ENCODE results near the gene KIF6. TPM values are rescaled to one million over a fixed set of nuclear protein-coding genes. Genes with fewer than 3 reads are reported as not detected.

Gene KIF6
- total and polyA plus RNA-seq, 4 donors: 1.1 to 7.8 (median 4.5) TPM

- Histone ChIP-seq H3K4me1 (ENCODE audit: control insufficient read depth in 5 of 5, insufficient read depth in 5 of 5, low read length in 5 of 5) (no peaks in the 10 kb centered on the region), H3K4me3 (no peak overlapping the region), H3K9ac (ENCODE audit: insufficient read depth in 1 of 2, low read length in 2 of 2) (no peak overlapping the region), H3K27me3 (ENCODE audit: control insufficient read depth in 3 of 3, insufficient read depth in 3 of 3, low read length in 2 of 3) (no peaks in the 10 kb centered on the region), H3K9me3 (ENCODE audit: control insufficient read depth in 4 of 4, insufficient read depth in 3 of 4, low read length in 3 of 4) (no peaks in the 10 kb centered on the region), H3K36me3 (ENCODE audit: control insufficient read depth in 4 of 4, insufficient read depth in 4 of 4, low read length in 4 of 4) (no peaks in the 10 kb centered on the region), H3K27ac (ENCODE audit: low read depth in 1 of 2, low read length in 1 of 2) (no peak overlapping the region)
- WGBS, 2 donors: 74 to 93% methylated on average over 2 of the region's 2 CpGs
- TF ChIP-seq CTCF (IDR thresholded peaks at IDR 0.05; ENCODE audit: control extremely low read depth, extremely low read depth): no peak
- no peak for ATAC-seq (ENCODE audit: insufficient read depth, low FRiP score)
- DNase-seq: no peak
Observed at GRCh38 chr6:39453956-39454524, 271.2 kb downstream of the KIF6 start.

- Histone ChIP-seq H3K27me3 (ENCODE audit: control insufficient read depth in 3 of 3, insufficient read depth in 3 of 3, low read length in 2 of 3) (no peaks in the 10 kb centered on the region), H3K36me3 (ENCODE audit: control insufficient read depth in 4 of 4, insufficient read depth in 4 of 4, low read length in 4 of 4) (no peaks in the 10 kb centered on the region), H3K4me3 (no peak overlapping the region), H3K9me3 (ENCODE audit: control insufficient read depth in 4 of 4, insufficient read depth in 3 of 4, low read length in 3 of 4) (no peaks in the 10 kb centered on the region), H3K27ac (ENCODE audit: low read depth in 1 of 2, low read length in 1 of 2) (no peak overlapping the region), H3K4me1 (ENCODE audit: control insufficient read depth in 5 of 5, insufficient read depth in 5 of 5, low read length in 5 of 5) (no peaks in the 10 kb centered on the region), H3K9ac (ENCODE audit: insufficient read depth in 1 of 2, low read length in 2 of 2) (no peak overlapping the region)
- DNase-seq: peak in 1 of 3 donors; percentile 44
- no peak for TF ChIP-seq CTCF (IDR thresholded peaks at IDR 0.05; ENCODE audit: control extremely low read depth, extremely low read depth)
- 63 to 83% methylated on average over 5 of the region's 5 CpGs for WGBS, 2 donors
- ATAC-seq (ENCODE audit: insufficient read depth, low FRiP score): no peak
Observed at GRCh38 chr6:39453241-39453640, 272.0 kb downstream of the KIF6 start.

DNA sequence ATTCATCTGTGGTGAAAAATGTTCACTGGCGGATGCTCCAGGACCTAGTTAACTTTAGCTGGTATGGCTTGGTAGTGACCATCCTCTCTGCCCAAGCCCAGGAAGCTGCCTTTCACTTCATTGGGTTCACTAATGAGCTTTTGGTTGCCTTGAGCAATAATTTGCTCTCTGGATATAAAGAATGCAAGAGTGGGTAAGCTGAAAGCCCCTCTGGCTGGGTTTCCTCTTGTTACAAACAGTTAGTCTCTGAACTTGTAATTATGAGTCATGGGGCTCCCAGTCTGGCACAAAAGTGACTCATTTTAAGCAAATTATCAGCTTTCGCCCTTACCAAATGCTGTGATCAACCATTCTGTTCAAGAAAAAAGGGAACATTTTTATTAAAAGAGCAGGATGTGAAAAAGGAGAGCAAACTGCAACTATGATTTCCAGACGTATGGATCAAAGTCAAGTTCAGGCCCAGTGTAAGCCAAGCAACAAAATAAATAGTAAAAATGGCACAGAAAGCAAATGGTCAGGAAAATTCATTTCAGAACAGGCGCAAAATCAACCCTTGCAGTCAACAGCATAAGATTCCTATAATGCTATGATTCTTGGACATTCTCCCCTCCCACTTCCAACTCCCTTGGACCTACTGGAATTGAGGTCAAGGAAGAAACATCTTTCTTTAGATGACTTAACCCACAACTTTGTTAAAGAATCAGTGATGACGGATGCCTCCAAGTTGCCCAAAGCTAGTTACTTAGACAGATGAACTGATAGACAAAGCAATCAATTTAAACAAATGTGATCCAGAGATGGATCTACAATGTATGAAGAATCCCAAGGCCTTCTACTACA is 272.7 kb downstream of the KIF6 start:
- ATAC-seq (ENCODE audit: insufficient read depth, low FRiP score) (no peak), DNase-seq (no peak)
- Histone ChIP-seq H3K9me3 (ENCODE audit: control insufficient read depth in 4 of 4, insufficient read depth in 3 of 4, low read length in 3 of 4) (no peaks in the 10 kb centered on the region), H3K9ac (ENCODE audit: insufficient read depth in 1 of 2, low read length in 2 of 2) (no peak overlapping the region), H3K27me3 (ENCODE audit: control insufficient read depth in 3 of 3, insufficient read depth in 3 of 3, low read length in 2 of 3) (no peaks in the 10 kb centered on the region), H3K36me3 (ENCODE audit: control insufficient read depth in 4 of 4, insufficient read depth in 4 of 4, low read length in 4 of 4) (no peaks in the 10 kb centered on the region), H3K4me1 (ENCODE audit: control insufficient read depth in 5 of 5, insufficient read depth in 5 of 5, low read length in 5 of 5) (no peaks in the 10 kb centered on the region), H3K27ac (ENCODE audit: low read depth in 1 of 2, low read length in 1 of 2) (no peak overlapping the region), H3K4me3 (no peak overlapping the region)
- 88 to 92% methylated on average over 5 of the region's 5 CpGs for WGBS, 2 donors
- no peak for TF ChIP-seq CTCF (IDR thresholded peaks at IDR 0.05; ENCODE audit: control extremely low read depth, extremely low read depth)

Data from lung (tissue), 12 donors.